PC-9 (cell line): ENCODE results near the gene IL32. TPM values are rescaled to one million over a fixed set of nuclear protein-coding genes. Genes with fewer than 3 reads are reported as not detected.

Experiments
- BruUV-seq: library from RNA; stranded (reverse); fragments of 400-500 nt; replicated peaks from 2 replicates; lab custom pipeline; 2021; lab: Mats Ljungman, UMichigan
- CTCF ChIA-PET: fragments of 300-600 bp; sonication (Branson Sonifier 250); formaldehyde crosslinking; loops from one replicate; lab custom pipeline; 2022; ENCODE audit warnings: antibody characterized with exemption; lab: Charles Lee
- POLR2A ChIA-PET: fragments of 300-600 bp; sonication (Branson Sonifier 250); formaldehyde crosslinking; loops from one replicate; lab custom pipeline; 2022; ENCODE audit warnings: antibody characterized with exemption; ENCODE audit not compliant: unreplicated experiment; lab: Charles Lee
- DNase-seq, 2 experiments: peaks; one replicate each; pipeline versions ENCODE4 v3.0.0 to v3.0.0-alpha.2; 2015 to 2022; ENCODE audit warnings: mixed read lengths in 1 of 2
- H2AFZ ChIP-seq: fragments of 200-600 bp; sonication (generic); 2 replicates; pipeline ENCODE4 v1.8.1; 2017; ENCODE audit warnings: antibody characterized with exemption
- H3F3A ChIP-seq: fragments of 200-600 bp; sonication (generic); 2 replicates; pipeline ENCODE4 v1.8.1; 2017; ENCODE audit warnings: antibody characterized with exemption, mild to moderate bottlenecking, low read depth; ENCODE audit not compliant: insufficient read depth
- H3K27ac ChIP-seq: fragments of 200-600 bp; sonication (generic); 2 replicates; pipeline ENCODE4 v1.6.1; 2016; ENCODE audit warnings: mixed run types
- H3K27me3 ChIP-seq: fragments of 200-600 bp; sonication (generic); 2 replicates; pipeline ENCODE4 v1.6.1; 2016; ENCODE audit warnings: low read depth, mixed run types; ENCODE audit not compliant: insufficient read depth
- H3K36me3 ChIP-seq: fragments of 200-600 bp; sonication (generic); 2 replicates; pipeline ENCODE4 v1.6.1; 2016; ENCODE audit warnings: low read depth, mixed run types
- H3K4me1 ChIP-seq: fragments of 200-600 bp; sonication (generic); replicated peaks from 2 replicates; pipeline ENCODE4 v1.6.1; 2016; ENCODE audit warnings: mixed run types; ENCODE audit not compliant: insufficient read depth
- H3K4me2 ChIP-seq: fragments of 200-600 bp; sonication (generic); 2 replicates; pipeline ENCODE4 v1.6.1; 2017; ENCODE audit warnings: mixed run types
- H3K4me3 ChIP-seq: fragments of 200-600 bp; sonication (generic); 2 replicates; pipeline ENCODE4 v1.6.1; 2016; ENCODE audit warnings: mixed run types
- H3K79me2 ChIP-seq: fragments of 200-600 bp; sonication (generic); 2 replicates; pipeline ENCODE4 v1.6.1; 2017; ENCODE audit warnings: low read depth, mixed run types
- H3K9me2 ChIP-seq: fragments of 200-600 bp; sonication (generic); 2 replicates; pipeline ENCODE4 v1.8.1; 2017; ENCODE audit warnings: mild to moderate bottlenecking; ENCODE audit not compliant: insufficient read depth
- H3K9me3 ChIP-seq: fragments of 200-600 bp; sonication (generic); 2 replicates; pipeline ENCODE4 v1.8.1; 2016; ENCODE audit warnings: low read depth; ENCODE audit not compliant: insufficient read depth
- H4K20me1 ChIP-seq: fragments of 200-600 bp; sonication (generic); 2 replicates; pipeline ENCODE4 v1.8.1; 2017; ENCODE audit not compliant: insufficient read depth
- EZH2 ChIP-seq: fragments of 200-600 bp; sonication (generic); IDR thresholded peaks from 2 replicates; pipeline ENCODE4 v1.8.0; 2017; ENCODE audit warnings: antibody characterized with exemption, low read depth
- intact Hi-C: fragments of 100-400 bp; cut with micrococcal nuclease; formaldehyde crosslinking; loops from one replicate; pipeline ENCODE4 v1.10.0; 2022; ENCODE audit not compliant: unreplicated experiment
- total RNA-seq: library from RNA; stranded (reverse); gene quantifications from 2 replicates; pipeline ENCODE4 v1.2.3, GENCODE V29; 2021
- TF ChIP-seq, protein P1 (sequence below): fragments of 200-600 bp; sonication (generic); conservative IDR thresholded peaks from 2 replicates; pipeline ENCODE4 v1.6.1; 2017; ENCODE audit warnings: mixed run types, antibody characterized with exemption, mild to moderate bottlenecking, moderate library complexity

The IL32 gene
- total RNA-seq, 1 experiment from 2014 or later, result 2.2 TPM

DNA sequence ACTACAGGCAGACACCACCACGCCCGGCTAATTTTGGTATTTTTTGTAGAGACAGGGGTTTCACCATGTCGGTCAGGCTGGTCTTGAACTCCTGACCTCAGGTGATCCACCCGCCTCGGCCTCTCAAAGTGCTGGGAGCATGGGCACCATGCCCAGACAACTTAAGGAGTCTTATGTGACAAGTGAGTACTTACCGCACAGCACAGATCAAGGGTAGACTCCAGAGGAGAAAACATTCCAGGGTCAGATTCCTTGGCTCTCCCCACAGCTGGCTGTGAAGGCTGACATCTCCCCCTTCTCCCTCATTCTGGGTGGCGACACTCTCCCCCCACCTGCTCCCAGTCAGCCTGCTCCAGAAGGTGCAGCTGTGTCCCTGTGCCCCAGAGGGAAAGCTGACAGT, 23.0 kb downstream of the IL32 start:
- no TSS peak for BruUV-seq
- Histone ChIP-seq H3K4me3 (no peak overlapping the region), H3K9me3 (no peaks in the 10 kb centered on the region), H3K4me2 (no peak overlapping the region), H3K36me3 (no peaks in the 10 kb centered on the region), H2AFZ (no peak overlapping the region), H4K20me1 (no peaks in the 10 kb centered on the region), H3K9me2 (no peaks in the 10 kb centered on the region), H3K79me2 (no peaks in the 10 kb centered on the region), H3F3A (no peaks in the 10 kb centered on the region), H3K27ac (no peak overlapping the region), H3K27me3 (no peaks in the 10 kb centered on the region), H3K4me1 (no peaks in the 10 kb centered on the region)
- ChIA-PET CTCF (interaction anchor here (0.6 kb wide), 2 partner anchors 44 to 54 kb away, joined by 3 to 7 read pairs; no protein-coding TSS in a partner anchor), POLR2A (interaction anchor here (0.6 kb wide), 1 partner anchor 398 kb away, joined by 4 read pairs; no protein-coding TSS in a partner anchor)
- intact Hi-C loops, result no loop called here
- DNase-seq, result no peak
- TF ChIP-seq EZH2, result no peak

DNA sequence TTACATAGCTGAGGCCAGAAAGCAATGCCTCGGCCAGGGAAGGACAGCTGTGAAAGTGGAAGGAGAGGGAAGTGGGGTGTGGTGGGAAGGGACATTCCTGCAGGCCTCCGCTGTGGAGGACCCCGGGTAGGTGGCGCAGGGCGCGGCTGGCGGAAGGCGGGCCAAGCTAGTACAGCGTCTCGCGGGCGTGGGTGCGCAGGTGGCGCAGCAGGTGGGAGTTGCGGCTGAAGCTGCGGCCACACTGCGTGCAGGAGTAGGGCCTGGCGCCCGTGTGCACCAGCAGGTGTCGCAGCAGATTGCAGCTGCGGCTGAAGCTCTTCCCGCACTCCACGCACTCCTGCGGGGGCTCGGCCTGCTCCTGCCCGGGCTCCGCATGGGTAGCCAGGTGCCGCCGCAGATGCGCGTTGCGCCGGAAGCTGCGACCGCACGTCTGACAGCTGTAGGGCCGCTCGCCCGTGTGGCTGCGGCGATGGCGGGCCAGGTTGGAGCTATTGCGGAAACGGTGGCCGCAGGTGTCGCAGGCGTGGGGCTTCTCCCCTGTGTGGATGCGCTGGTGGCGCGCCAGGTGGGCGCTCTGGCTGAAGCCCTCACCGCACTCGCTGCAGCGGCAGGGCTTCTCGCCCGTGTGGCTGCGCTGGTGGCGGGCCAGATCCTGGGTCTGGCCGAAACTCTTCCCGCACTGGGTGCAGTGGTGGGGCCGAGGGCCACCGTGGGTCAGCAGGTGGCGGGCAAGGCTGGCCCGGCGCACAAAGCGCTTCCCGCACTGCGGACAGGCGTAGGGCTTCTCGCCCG, 23.7 kb downstream of the IL32 start:
- intact Hi-C loops, result no loop called here
- ChIA-PET CTCF (interaction anchor here (0.6 kb wide), 2 partner anchors 44 to 54 kb away, joined by 3 to 7 read pairs; no protein-coding TSS in a partner anchor), POLR2A (interaction anchor here (0.6 kb wide), 1 partner anchor 397 kb away, joined by 4 read pairs; no protein-coding TSS in a partner anchor)
- no peak overlapping the region for H3K27ac ChIP-seq
- H3K9me2 ChIP-seq, result no peaks in the 10 kb centered on the region
- DNase-seq, result no peak
- TF ChIP-seq, protein P1, sequence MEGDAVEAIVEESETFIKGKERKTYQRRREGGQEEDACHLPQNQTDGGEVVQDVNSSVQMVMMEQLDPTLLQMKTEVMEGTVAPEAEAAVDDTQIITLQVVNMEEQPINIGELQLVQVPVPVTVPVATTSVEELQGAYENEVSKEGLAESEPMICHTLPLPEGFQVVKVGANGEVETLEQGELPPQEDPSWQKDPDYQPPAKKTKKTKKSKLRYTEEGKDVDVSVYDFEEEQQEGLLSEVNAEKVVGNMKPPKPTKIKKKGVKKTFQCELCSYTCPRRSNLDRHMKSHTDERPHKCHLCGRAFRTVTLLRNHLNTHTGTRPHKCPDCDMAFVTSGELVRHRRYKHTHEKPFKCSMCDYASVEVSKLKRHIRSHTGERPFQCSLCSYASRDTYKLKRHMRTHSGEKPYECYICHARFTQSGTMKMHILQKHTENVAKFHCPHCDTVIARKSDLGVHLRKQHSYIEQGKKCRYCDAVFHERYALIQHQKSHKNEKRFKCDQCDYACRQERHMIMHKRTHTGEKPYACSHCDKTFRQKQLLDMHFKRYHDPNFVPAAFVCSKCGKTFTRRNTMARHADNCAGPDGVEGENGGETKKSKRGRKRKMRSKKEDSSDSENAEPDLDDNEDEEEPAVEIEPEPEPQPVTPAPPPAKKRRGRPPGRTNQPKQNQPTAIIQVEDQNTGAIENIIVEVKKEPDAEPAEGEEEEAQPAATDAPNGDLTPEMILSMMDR, result no peak
- TF ChIP-seq EZH2, result no peak
- no peaks in the 10 kb centered on the region for H3K9me3 ChIP-seq
- H4K20me1 ChIP-seq, result no peaks in the 10 kb centered on the region
- no TSS peak for BruUV-seq
- H3F3A ChIP-seq, result no peaks in the 10 kb centered on the region
- no peak overlapping the region for H2AFZ ChIP-seq
- no peaks in the 10 kb centered on the region for H3K36me3 ChIP-seq
- H3K4me3 ChIP-seq, result no peak overlapping the region
- no peaks in the 10 kb centered on the region for H3K4me1 ChIP-seq
- no peak overlapping the region for H3K4me2 ChIP-seq
- no peaks in the 10 kb centered on the region for H3K27me3 ChIP-seq
- no peaks in the 10 kb centered on the region for H3K79me2 ChIP-seq

DNA sequence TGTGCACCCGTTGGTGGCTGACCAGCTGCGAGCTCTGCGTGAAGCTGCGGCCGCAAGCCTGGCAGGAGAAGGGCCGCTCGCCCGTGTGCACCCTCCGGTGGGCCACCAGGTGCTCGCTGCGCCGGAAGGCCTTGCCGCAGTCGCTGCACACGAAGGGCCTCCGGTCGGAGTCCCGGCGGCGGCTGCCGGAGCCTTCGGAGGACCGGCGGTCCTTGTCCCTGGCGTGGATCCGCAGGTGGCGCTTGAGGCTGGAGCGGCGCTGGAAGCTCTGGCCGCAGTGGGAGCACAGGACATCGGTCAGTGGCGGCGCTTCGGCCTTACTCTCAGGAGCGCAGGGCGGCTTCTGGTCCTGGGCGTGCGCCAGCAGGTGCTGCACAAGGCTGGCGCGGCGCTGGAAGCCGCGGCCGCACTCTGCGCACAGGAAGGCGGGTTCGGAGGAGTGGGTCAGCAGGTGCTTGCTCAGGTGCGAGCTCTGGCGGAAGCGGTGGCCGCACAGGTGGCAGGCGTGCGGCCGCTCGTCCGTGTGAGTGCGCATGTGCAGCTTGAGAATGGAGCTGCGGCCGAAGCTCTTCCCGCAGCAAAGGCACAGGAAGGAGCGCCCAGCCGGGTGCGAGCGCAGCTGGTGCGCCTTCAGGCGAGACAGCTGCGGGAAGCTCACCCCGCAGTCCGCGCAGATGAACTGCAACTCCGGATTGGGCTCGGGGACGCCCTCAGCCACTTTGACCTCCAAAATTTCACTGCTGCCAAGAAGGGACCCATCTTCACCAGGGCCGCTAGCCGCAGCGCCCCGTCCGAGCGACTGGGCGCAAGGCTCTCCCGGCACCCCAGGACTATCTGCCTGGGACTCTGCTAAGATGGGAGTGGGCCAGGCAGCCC, 24.5 kb downstream of the IL32 start:
- BruUV-seq, result no TSS peak
- ChIA-PET POLR2A (no interaction called here), CTCF (no interaction called here)
- Histone ChIP-seq H3F3A (no peaks in the 10 kb centered on the region), H2AFZ (no peak overlapping the region), H3K9me3 (no peaks in the 10 kb centered on the region), H3K36me3 (no peaks in the 10 kb centered on the region), H3K4me1 (no peaks in the 10 kb centered on the region), H3K4me3 (no peak overlapping the region), H3K4me2 (no peak overlapping the region), H4K20me1 (no peaks in the 10 kb centered on the region), H3K27me3 (no peaks in the 10 kb centered on the region), H3K27ac (no peak overlapping the region), H3K9me2 (no peaks in the 10 kb centered on the region), H3K79me2 (no peaks in the 10 kb centered on the region)
- intact Hi-C loops, result no loop called here
- no peak for TF ChIP-seq EZH2
- DNase-seq, result no peak
